Thyroid gland (tissue), 4 donors: ENCODE data around the gene PRRC1. TPM values are rescaled to one million over a fixed set of nuclear protein-coding genes. Genes with fewer than 3 reads are reported as not detected.

ENCODE experiments used
- DNase-seq, 2 donors: peaks; one replicate each; pipeline ENCODE4 v3.0.0-alpha.2; 2019
- H3K27ac ChIP-seq, 3 donors: fragments of 200-600 bp; sonication (generic); 1 replicate in 2 of 3; 2 replicates in 1 of 3; pipeline ENCODE4 v1.5.1; 2016 to 2019; ENCODE audit warnings: mild to moderate bottlenecking in 1 of 3, moderate library complexity in 1 of 3
- H3K27me3 ChIP-seq: fragments of 200-600 bp; sonication (generic); one replicate; pipeline ENCODE4 v1.5.1; 2019
- H3K36me3 ChIP-seq, 2 donors: fragments of 200-600 bp; sonication (generic); one replicate each; pipeline ENCODE4 v1.5.1; 2016 to 2019
- H3K4me1 ChIP-seq, 2 donors: fragments of 200-600 bp; sonication (generic); one replicate each; pipeline ENCODE4 v1.5.1; 2017 to 2019
- H3K4me3 ChIP-seq, 3 donors: fragments of 200-600 bp; sonication (generic); replicated peaks in 1 of 3; 1 replicate in 2 of 3; 2 replicates in 1 of 3; pipeline ENCODE4 v1.5.1; 2016; ENCODE audit warnings: mild to moderate bottlenecking in 1 of 3
- H3K9me3 ChIP-seq: fragments of 200-600 bp; sonication (generic); one replicate; pipeline ENCODE4 v1.5.1; 2017
- POLR2A ChIP-seq, 2 donors: fragments of 450-650 bp; IDR thresholded peaks; one replicate each; pipeline ENCODE4 v1.6.1; 2017; ENCODE audit warnings: antibody characterized with exemption in 2 of 2, mild to moderate bottlenecking in 2 of 2, moderate library complexity in 1 of 2
- WGBS, 2 donors: methylation state at CpG; one replicate each; pipeline ENCODE4 v1.1.5; 2017; 5-methylcytosine and 5-hydroxymethylcytosine counted together
- intact Hi-C: fragments of 100-400 bp; cut with DNase I; formaldehyde crosslinking; loops from one replicate; pipeline ENCODE4 v1.15.1; 2023
- total RNA-seq, 4 donors: library from RNA; depleted of rRNA; stranded (reverse); fragments of >200 nt; gene quantifications; one replicate each; pipeline ENCODE4 v1.2.3, GENCODE V29; 2016
- TF ChIP-seq, protein P1 (sequence below), 6 experiments: fragments of 200-600 bp in 3 of 6; fragments of 450-650 bp in 3 of 6; sonication (generic) in 3 of 6; IDR thresholded peaks; one replicate each; pipeline ENCODE4 v1.5.1; 2016 to 2019; ENCODE audit warnings: antibody characterized with exemption in 6 of 6, mild to moderate bottlenecking in 2 of 6, inconsistent platforms in 1 of 6, moderate library complexity in 1 of 6

Gene PRRC1
- total RNA-seq, 4 donors from 2014 or later: 47.4 to 79.0 (median 70.9) TPM

DNA sequence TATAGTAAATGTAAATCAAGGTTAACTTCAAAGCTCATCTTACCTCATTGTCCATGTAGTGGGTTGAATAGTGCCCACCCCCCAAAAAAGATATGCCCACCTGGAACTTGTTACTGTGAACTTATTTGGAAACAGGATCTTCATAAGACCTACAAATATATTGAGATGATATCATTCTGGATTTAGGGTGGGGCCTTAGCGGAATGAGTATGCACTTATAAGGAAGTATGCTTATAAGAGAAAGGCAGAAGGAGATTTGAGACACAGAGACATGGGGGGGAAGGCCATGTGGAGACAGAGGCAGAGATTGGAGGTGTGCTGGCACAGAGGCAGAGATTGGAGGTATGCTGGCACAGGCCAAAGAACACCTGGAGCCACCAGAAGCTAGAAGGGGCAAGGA, 2.6 kb upstream of the PRRC1 start:
- intact Hi-C loops: no loop called here
- H3K9me3 ChIP-seq: no peaks in the 10 kb centered on the region
- H3K27me3 ChIP-seq: no peaks in the 10 kb centered on the region
- TF ChIP-seq, protein P1, sequence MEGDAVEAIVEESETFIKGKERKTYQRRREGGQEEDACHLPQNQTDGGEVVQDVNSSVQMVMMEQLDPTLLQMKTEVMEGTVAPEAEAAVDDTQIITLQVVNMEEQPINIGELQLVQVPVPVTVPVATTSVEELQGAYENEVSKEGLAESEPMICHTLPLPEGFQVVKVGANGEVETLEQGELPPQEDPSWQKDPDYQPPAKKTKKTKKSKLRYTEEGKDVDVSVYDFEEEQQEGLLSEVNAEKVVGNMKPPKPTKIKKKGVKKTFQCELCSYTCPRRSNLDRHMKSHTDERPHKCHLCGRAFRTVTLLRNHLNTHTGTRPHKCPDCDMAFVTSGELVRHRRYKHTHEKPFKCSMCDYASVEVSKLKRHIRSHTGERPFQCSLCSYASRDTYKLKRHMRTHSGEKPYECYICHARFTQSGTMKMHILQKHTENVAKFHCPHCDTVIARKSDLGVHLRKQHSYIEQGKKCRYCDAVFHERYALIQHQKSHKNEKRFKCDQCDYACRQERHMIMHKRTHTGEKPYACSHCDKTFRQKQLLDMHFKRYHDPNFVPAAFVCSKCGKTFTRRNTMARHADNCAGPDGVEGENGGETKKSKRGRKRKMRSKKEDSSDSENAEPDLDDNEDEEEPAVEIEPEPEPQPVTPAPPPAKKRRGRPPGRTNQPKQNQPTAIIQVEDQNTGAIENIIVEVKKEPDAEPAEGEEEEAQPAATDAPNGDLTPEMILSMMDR (IDR thresholded peaks at IDR 0.05): no peak
- TF ChIP-seq POLR2A (IDR thresholded peaks at IDR 0.05): no peak
- H3K27ac ChIP-seq: no peak overlapping the region
- WGBS, 2 donors: 85 to 95% methylated on average over 1 of the region's 1 CpG
- H3K4me1 ChIP-seq: peaks cover 2 to 13% of the 10 kb centered on the region in 2 donors
- H3K4me3 ChIP-seq: no peak overlapping the region
- no peaks in the 10 kb centered on the region for H3K36me3 ChIP-seq
- no peak for DNase-seq

DNA sequence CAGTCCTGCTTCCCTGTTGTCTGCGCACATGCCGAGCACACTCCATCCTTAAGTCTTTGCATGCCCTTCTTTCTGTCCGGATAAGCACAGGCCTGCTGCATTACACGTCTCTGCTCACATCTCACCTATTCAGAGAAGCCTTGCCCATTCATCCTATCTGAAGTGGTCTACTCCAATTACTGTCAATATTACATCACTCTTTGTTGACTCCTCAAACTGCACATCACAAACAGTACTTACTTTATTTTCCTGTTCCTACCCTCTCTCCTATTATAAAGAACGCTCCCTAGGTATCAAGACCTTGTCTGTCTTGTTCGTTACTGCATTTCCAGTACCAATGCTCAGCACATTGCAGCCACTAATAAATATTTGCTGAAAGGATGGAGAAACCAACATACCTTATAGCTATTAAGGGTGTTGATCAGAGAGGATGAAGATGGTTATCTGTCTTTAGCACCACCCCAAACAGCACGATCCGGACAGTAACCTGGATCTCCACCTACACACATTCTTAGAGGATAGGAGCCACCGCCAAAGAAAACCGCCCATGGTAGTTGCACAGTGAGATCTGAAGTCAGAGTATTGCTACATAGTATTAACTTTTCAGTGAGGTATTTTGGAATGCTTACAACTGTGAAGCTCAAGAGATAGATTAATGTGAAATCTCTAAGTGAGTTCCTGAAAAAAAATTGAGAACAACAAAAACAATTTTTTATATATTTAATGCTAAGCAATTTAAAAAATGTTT, 1.6 kb upstream of the PRRC1 start:
- Histone ChIP-seq H3K9me3 (no peaks in the 10 kb centered on the region), H3K4me3 (no peak overlapping the region), H3K27me3 (no peaks in the 10 kb centered on the region), H3K36me3 (no peaks in the 10 kb centered on the region), H3K4me1 (peaks cover 6 to 17% of the 10 kb centered on the region in 2 donors), H3K27ac (no peak overlapping the region)
- TF ChIP-seq POLR2A (IDR thresholded peaks at IDR 0.05): no peak
- TF ChIP-seq, protein P1 (IDR thresholded peaks at IDR 0.05): no peak
- intact Hi-C loops: no loop called here
- 91 to 94% methylated on average over 10 of the region's 10 CpGs for WGBS, 2 donors
- no peak for DNase-seq

DNA sequence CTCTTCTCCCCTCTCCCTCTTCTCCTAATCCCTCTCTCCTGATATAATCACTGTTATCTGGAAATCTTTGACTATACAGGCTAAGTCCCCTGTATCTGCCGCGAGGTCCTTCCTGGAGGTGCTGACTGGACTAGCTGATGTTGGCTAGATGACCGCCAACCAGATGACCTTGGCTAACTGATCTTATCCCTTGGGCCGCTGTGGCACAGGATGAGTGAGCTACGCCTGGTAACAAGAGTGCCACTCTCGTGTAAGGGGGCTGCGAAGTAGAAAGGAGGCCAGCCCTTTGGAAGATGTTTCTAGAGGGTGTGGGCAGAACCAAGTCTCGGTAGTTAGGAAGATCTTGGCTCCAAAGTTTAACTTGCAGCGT, 345 bp upstream of the PRRC1 start:
- peak overlapping the region in 2 of 3 donors; percentile 46 to 57 for H3K27ac ChIP-seq

DNA sequence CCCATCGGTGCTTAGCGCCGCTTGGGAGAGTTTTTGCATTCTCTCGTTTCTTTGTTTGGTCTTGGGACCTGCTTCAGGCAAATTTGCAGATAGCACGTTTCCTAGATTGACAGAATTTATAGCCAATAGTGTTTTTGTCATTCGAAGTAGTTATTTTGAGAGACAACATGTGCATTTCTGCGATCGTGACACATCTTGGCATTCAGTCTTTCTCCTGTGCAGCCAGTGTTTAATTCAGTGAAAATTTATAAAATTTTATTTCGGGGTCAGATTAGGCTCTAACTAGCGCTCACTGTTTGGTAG, 830 bp downstream of the PRRC1 start:
- 5 to 8% methylated on average over 10 of the region's 10 CpGs for WGBS, 2 donors
- DNase-seq: no peak
- H3K4me3 ChIP-seq: peak overlapping the region; percentile 88 to 98 (median 94)
- no peaks in the 10 kb centered on the region for H3K9me3 ChIP-seq
- H3K27me3 ChIP-seq: no peaks in the 10 kb centered on the region
- peak overlapping the region; percentile 40 to 81 (median 77) for H3K27ac ChIP-seq
- H3K36me3 ChIP-seq: peaks cover 0 to under 1% of the 10 kb centered on the region in 2 donors
- intact Hi-C loops: no loop called here
- H3K4me1 ChIP-seq: peaks cover 6 to 17% of the 10 kb centered on the region in 2 donors
- TF ChIP-seq POLR2A (IDR thresholded peaks at IDR 0.05): no peak
- TF ChIP-seq, protein P1 (IDR thresholded peaks at IDR 0.05): no peak

More for the DNA sequence above, 345 bp upstream of the PRRC1 start:
- peak overlapping the region in 2 of 3 donors; percentile 56 to 88 for H3K4me3 ChIP-seq
- intact Hi-C loops: no loop called here
- TF ChIP-seq POLR2A (IDR thresholded peaks at IDR 0.05): no peak
- TF ChIP-seq, protein P1 (IDR thresholded peaks at IDR 0.05): no peak
- no peaks in the 10 kb centered on the region for H3K27me3 ChIP-seq
- 11 to 17% methylated on average over 8 to 9 of the region's 9 CpGs for WGBS, 2 donors
- H3K36me3 ChIP-seq: no peaks in the 10 kb centered on the region
- H3K9me3 ChIP-seq: no peaks in the 10 kb centered on the region
- H3K4me1 ChIP-seq: peaks cover 6 to 17% of the 10 kb centered on the region in 2 donors
- no peak for DNase-seq

DNA sequence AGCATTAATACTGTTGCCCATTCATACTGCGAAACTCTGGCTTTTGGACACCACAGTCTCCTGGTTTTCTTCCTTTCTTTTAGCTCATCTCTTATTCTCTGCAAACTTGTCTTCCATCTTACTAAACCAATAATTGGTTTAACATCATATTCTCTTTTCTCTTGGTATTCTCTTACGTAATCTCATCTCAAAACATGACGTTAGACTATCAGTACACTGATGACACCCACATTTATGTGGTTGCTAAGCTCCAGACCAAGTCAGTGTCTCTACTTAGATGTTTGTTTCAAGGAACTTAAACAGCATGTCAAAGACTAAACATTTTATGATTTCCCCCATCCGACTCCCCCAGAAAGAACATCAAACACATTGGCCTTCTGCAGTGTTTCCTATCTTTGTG, 2.1 kb downstream of the PRRC1 start:
- no peaks in the 10 kb centered on the region for H3K9me3 ChIP-seq
- H3K27me3 ChIP-seq: no peaks in the 10 kb centered on the region
- no peak overlapping the region for H3K4me3 ChIP-seq
- H3K36me3 ChIP-seq: peaks cover 2 to 12% of the 10 kb centered on the region in 2 donors
- H3K4me1 ChIP-seq: peaks cover 6 to 17% of the 10 kb centered on the region in 2 donors
- intact Hi-C loops: no loop called here
- TF ChIP-seq POLR2A (IDR thresholded peaks at IDR 0.05): no peak
- TF ChIP-seq, protein P1 (IDR thresholded peaks at IDR 0.05): no peak
- WGBS, 2 donors: 84 to 94% methylated on average over 4 of the region's 4 CpGs
- DNase-seq: no peak
- no peak overlapping the region for H3K27ac ChIP-seq
